Breast epithelium (tissue), 4 donors: Measurements from ENCODE around the gene CYSTM1. TPM values are rescaled to one million over a fixed set of nuclear protein-coding genes. Genes with fewer than 3 reads are reported as not detected.

Source experiments
- DNase-seq, 2 donors: peaks; one replicate each; pipeline ENCODE4 v3.0.0-alpha.2; 2019; ENCODE audit warnings: low spot score in 2 of 2
- H3K27ac ChIP-seq, 2 donors: fragments of 200-600 bp; sonication (generic) in 1 of 2; one replicate each; pipeline ENCODE4 v1.5.1; 2016 to 2019; ENCODE audit warnings: mild to moderate bottlenecking in 1 of 2
- H3K27me3 ChIP-seq, 2 donors: fragments of 200-600 bp; sonication (generic) in 1 of 2; one replicate each; pipeline versions ENCODE4 v1.5.1 to v1.6.0; 2017 to 2019; ENCODE audit warnings: control low read depth in 1 of 2, mild to moderate bottlenecking in 1 of 2
- H3K36me3 ChIP-seq: fragments of 200-600 bp; one replicate; pipeline ENCODE4 v1.5.1; 2019
- H3K4me1 ChIP-seq, 2 donors: fragments of 200-600 bp; sonication (generic); one replicate each; pipeline ENCODE4 v1.5.1; 2016 to 2019; ENCODE audit warnings: control low read depth in 1 of 2
- H3K4me3 ChIP-seq, 3 donors: fragments of 200-600 bp; sonication (generic); 1 replicate in 2 of 3; 2 replicates in 1 of 3; pipeline ENCODE4 v1.5.1; 2016 to 2019; ENCODE audit warnings: mild to moderate bottlenecking in 3 of 3, moderate library complexity in 2 of 3
- H3K9me3 ChIP-seq, 2 donors: fragments of 200-600 bp; sonication (generic) in 1 of 2; one replicate each; pipeline ENCODE4 v1.5.1; 2016 to 2019; ENCODE audit warnings: control low read depth in 1 of 2
- POLR2A ChIP-seq: fragments of 450-650 bp; IDR thresholded peaks from one replicate; pipeline ENCODE4 v1.6.1; 2016; ENCODE audit warnings: antibody characterized with exemption, mild to moderate bottlenecking, moderate library complexity
- POLR2AphosphoS5 ChIP-seq, 3 donors: sonication (generic); formaldehyde crosslinking; IDR thresholded peaks; one replicate each; pipeline ENCODE4 v1.6.1; 2017; ENCODE audit warnings: antibody characterized with exemption in 3 of 3
- intact Hi-C: fragments of 100-400 bp; cut with DNase I; formaldehyde crosslinking; loops from one replicate; pipeline ENCODE4 v1.15.1; 2023; ENCODE audit warnings: low total_unique reads
- total RNA-seq, 3 donors: library from RNA; depleted of rRNA; stranded (reverse); fragments of >200 nt; gene quantifications; one replicate each; pipeline ENCODE4 v1.1.0, GENCODE V29; 2016
- TF ChIP-seq, protein P1 (sequence below), 3 donors: fragments of 450-650 bp; IDR thresholded peaks; one replicate each; pipeline ENCODE4 v1.5.1; 2016 to 2017; ENCODE audit warnings: antibody characterized with exemption in 3 of 3, mild to moderate bottlenecking in 3 of 3, moderate library complexity in 3 of 3

Gene CYSTM1
- total RNA-seq, 3 donors from 2014 or later: 56.5 to 108 (median 76.0) TPM

DNA sequence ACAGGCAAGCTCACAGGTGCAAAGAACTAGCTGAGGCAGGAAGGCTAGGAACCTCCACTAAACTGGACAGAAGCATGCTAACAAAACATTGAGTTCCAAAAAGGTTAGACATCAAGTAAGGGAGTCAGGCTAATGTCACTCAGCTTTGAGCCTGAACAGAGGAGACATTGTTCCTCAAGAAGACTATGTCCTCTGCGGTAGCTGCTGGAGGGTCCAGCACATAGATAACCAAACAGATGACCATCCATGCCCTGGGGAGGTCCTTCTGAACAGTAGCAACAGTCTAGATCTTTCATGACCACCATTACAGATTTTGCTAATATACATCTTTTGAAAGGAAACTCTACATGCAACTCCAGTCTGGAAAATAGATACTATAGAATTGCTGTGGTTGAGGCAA is 57.7 kb downstream of the CYSTM1 start:
- Histone ChIP-seq H3K36me3 (no peaks in the 10 kb centered on the region), H3K4me3 (no peak overlapping the region), H3K9me3 (no peaks in the 10 kb centered on the region), H3K27me3 (no peaks in the 10 kb centered on the region), H3K27ac (no peak overlapping the region), H3K4me1 (no peaks in the 10 kb centered on the region)
- intact Hi-C loops: no loop called here
- DNase-seq: no peak
- TF ChIP-seq, protein P1, sequence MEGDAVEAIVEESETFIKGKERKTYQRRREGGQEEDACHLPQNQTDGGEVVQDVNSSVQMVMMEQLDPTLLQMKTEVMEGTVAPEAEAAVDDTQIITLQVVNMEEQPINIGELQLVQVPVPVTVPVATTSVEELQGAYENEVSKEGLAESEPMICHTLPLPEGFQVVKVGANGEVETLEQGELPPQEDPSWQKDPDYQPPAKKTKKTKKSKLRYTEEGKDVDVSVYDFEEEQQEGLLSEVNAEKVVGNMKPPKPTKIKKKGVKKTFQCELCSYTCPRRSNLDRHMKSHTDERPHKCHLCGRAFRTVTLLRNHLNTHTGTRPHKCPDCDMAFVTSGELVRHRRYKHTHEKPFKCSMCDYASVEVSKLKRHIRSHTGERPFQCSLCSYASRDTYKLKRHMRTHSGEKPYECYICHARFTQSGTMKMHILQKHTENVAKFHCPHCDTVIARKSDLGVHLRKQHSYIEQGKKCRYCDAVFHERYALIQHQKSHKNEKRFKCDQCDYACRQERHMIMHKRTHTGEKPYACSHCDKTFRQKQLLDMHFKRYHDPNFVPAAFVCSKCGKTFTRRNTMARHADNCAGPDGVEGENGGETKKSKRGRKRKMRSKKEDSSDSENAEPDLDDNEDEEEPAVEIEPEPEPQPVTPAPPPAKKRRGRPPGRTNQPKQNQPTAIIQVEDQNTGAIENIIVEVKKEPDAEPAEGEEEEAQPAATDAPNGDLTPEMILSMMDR (IDR thresholded peaks at IDR 0.05): no peak
- no peak for TF ChIP-seq POLR2A
- no peak for TF ChIP-seq POLR2AphosphoS5 (IDR thresholded peaks at IDR 0.05)

DNA sequence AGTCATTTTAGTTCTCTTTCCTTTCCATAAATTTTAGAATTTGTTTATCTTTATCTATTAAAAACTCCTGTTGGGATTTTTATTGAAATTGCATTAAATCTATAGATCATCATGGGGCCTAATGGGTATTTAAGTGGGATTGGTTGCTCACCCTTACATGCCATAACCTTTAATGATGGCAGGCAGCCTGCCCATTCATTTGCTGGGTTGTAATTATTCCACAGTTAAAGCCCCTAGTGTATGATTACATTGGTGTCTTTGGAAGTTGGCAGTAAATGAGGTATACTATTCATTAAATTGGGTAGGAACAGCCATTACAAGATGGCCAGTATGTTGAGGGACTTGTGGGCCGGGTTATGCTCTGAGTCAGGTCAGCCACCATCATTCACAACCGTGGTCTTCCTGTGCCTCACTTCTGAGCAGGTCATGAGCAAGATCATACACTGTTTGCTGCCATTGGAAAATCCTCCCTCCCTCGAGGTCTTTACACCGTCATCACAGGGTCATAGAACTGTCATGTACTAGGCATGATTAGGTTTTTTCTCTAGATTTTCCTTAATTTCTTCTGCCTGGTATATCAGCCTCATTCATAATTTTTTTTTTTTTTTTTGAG is 59.5 kb downstream of the CYSTM1 start:
- no peak overlapping the region for H3K4me3 ChIP-seq
- H3K4me1 ChIP-seq: no peaks in the 10 kb centered on the region
- H3K27me3 ChIP-seq: no peaks in the 10 kb centered on the region
- H3K9me3 ChIP-seq: no peaks in the 10 kb centered on the region
- H3K27ac ChIP-seq: no peak overlapping the region
- TF ChIP-seq POLR2A (no peak), POLR2AphosphoS5 (IDR thresholded peaks at IDR 0.05) (no peak)
- DNase-seq: no peak
- intact Hi-C loops: no loop called here
- H3K36me3 ChIP-seq: no peaks in the 10 kb centered on the region

DNA sequence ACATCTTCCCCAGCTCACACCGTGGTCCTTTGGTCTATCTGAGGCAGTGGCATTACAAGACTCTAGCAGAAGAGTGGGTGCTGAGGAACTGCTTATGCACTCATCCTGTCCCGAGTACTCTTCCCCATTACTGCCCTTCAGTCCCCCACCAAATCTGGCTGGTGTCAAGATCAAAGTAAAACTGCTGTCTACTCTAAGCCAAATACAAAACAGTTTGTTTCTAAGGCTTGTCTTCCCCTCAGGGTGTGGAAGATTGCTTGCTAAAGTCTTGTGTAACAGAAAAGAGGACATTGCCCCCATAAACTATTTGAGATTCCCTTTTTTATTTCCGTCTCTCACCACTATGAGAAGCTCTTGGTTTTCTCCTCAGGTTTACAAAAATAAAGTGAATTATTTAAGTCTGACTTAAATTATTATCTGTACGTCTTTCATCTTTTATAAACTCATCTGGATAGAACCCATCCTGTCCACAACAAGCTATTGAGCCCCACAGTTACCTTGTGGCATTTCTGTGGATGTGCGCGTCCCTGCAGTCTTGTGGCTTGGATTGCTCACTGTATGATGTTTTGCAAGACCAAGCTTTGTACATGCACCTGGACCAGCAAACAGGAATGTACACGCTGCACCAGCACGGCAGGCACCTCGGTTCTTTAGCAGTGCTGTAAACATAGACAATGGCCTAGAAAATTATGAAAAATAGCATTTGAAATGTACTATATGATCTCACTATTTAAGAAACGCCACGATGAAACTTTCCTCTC is 61.0 kb downstream of the CYSTM1 start:
- Histone ChIP-seq H3K4me1 (no peaks in the 10 kb centered on the region), H3K9me3 (no peaks in the 10 kb centered on the region), H3K36me3 (no peaks in the 10 kb centered on the region), H3K4me3 (no peak overlapping the region), H3K27me3 (no peaks in the 10 kb centered on the region), H3K27ac (peak overlapping the region in 1 of 2 donors; percentile 20)
- DNase-seq: peak in 1 of 2 donors; percentile 29
- intact Hi-C loops: no loop called here
- TF ChIP-seq POLR2AphosphoS5 (IDR thresholded peaks at IDR 0.05) (no peak), POLR2A (no peak)
- TF ChIP-seq, protein P1 (IDR thresholded peaks at IDR 0.05): no peak

DNA sequence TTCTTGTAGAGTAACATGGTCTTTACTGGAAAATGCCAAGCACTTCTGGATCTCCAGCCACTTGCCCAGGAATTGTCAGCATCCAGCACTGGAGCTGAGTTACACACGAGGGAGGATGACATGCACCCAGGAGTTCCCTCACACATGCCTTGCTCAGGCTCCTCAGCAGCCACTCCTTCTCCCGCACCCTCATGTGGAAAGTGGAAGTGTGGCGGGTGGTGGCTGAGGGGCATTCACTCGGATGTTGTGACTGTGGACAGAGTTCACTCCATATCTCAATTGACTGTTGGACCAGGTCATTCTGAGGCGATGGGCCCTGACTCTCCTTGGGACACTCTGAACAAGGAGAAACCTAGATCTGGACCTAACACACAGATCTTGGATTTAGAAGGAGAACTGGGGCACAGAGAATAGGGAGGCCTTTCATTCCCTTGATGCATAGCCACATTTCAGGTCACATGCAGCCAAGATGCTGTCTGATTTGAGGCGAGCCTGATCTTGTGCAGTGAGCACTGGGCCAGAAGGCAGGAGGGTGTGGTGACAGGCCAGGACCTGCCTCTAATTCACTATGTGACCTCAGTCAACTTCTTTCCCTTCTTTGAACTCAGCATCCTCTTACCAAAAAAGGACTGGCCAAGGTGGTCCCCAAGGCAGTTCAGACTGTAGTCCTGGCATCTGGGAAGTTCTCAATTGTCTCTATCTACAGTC is 62.1 kb downstream of the CYSTM1 start:
- no peaks in the 10 kb centered on the region for H3K9me3 ChIP-seq
- TF ChIP-seq, protein P1 (IDR thresholded peaks at IDR 0.05): no peak
- TF ChIP-seq POLR2AphosphoS5 (IDR thresholded peaks at IDR 0.05) (no peak), POLR2A (no peak)
- no peaks in the 10 kb centered on the region for H3K36me3 ChIP-seq
- no peaks in the 10 kb centered on the region for H3K27me3 ChIP-seq
- H3K4me3 ChIP-seq: no peak overlapping the region
- DNase-seq: peak in 1 of 2 donors; percentile 47
- intact Hi-C loops: no loop called here
- peak overlapping the region in 1 of 2 donors; percentile 20 for H3K27ac ChIP-seq
- peaks cover 0 to 6% of the 10 kb centered on the region in 2 donors for H3K4me1 ChIP-seq

DNA sequence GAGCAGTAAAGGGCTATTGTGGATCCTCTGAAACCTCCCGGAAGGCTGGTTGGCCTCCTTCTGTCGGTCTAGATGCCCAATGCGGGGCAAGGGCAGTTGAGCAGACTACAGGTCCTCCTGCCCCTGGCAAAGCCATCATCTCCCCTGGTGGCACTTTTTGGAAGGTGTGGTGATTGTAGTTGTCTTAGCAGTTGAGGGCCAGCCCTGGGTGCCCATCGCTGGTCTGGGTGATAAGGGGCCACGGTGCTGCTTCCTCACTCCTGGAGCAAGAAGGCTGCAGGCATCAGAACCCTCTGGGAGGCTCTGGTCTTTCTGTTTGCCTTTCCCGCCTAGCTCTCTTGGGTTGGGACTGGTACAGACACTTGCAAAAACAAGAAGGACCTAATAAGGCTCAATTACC is 63.8 kb downstream of the CYSTM1 start:
- no peaks in the 10 kb centered on the region for H3K36me3 ChIP-seq
- H3K4me1 ChIP-seq: peaks cover 0 to 6% of the 10 kb centered on the region in 2 donors
- H3K4me3 ChIP-seq: no peak overlapping the region
- intact Hi-C loops: no loop called here
- no peak for DNase-seq
- H3K27ac ChIP-seq: no peak overlapping the region
- TF ChIP-seq POLR2AphosphoS5 (IDR thresholded peaks at IDR 0.05) (no peak), POLR2A (no peak)
- TF ChIP-seq, protein P1 (IDR thresholded peaks at IDR 0.05): no peak
- no peaks in the 10 kb centered on the region for H3K27me3 ChIP-seq
- no peaks in the 10 kb centered on the region for H3K9me3 ChIP-seq
